Fibroblast of pulmonary artery (primary cell): ENCODE results near the gene PCDHB7.
"Not testable (repeated sequence)": the region's sequence is repeated elsewhere in the genome, so short reads cannot be mapped to it uniquely, and the experiment has no call there.

Experiments used
- DNase-seq: peaks from one replicate; pipeline ENCODE4 v3.0.0-alpha.2; 2010; ENCODE audit warnings: low read depth
- H3K4me3 ChIP-seq: replicated peaks from 2 replicates; pipeline ENCODE4 v1.5.1; 2011; ENCODE audit warnings: low read depth, mild to moderate bottlenecking, control low read depth, low read length, moderate library complexity
- TF ChIP-seq, protein P1 (sequence below): IDR thresholded peaks from 2 replicates; pipeline ENCODE4 v1.5.1; 2011; ENCODE audit warnings: mild to moderate bottlenecking, control low read depth, low read length, inconsistent platforms; ENCODE audit errors: missing control alignments

The PCDHB7 gene

DNA sequence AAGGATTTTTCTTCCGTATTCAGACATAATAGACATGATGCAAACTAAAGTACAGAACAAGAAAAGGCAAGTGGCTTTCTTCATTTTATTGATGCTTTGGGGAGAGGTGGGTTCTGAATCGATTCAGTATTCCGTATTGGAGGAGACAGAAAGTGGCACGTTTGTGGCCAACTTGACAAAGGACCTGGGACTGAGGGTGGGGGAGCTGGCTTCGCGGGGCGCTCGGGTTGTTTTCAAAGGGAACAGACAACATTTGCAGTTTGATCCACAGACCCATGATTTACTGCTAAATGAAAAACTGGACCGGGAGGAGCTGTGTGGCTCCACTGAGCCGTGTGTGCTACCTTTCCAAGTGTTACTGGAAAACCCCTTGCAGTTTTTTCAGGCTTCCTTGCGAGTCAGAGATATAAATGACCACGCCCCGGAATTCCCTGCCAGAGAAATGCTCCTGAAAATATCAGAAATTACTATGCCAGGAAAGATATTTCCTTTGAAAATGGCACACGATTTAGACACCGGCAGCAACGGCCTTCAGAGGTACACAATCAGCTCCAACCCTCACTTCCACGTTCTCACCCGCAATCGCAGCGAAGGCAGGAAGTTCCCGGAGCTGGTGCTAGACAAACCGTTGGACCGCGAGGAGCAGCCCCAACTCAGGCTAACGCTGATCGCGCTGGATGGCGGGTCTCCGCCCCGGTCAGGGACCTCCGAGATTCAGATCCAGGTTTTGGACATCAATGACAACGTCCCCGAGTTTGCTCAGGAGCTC, 22.0 kb upstream of the PCDHB7 start:
- H3K4me3 ChIP-seq = no peak overlapping the region
- TF ChIP-seq, protein P1, sequence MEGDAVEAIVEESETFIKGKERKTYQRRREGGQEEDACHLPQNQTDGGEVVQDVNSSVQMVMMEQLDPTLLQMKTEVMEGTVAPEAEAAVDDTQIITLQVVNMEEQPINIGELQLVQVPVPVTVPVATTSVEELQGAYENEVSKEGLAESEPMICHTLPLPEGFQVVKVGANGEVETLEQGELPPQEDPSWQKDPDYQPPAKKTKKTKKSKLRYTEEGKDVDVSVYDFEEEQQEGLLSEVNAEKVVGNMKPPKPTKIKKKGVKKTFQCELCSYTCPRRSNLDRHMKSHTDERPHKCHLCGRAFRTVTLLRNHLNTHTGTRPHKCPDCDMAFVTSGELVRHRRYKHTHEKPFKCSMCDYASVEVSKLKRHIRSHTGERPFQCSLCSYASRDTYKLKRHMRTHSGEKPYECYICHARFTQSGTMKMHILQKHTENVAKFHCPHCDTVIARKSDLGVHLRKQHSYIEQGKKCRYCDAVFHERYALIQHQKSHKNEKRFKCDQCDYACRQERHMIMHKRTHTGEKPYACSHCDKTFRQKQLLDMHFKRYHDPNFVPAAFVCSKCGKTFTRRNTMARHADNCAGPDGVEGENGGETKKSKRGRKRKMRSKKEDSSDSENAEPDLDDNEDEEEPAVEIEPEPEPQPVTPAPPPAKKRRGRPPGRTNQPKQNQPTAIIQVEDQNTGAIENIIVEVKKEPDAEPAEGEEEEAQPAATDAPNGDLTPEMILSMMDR = no peak
- no peak for DNase-seq

GRCh38 chr5:141150993-141151325, 21.5 kb upstream of the PCDHB7 start:
- TF ChIP-seq, protein P1 = no peak
- no peak overlapping the region for H3K4me3 ChIP-seq
- DNase-seq = no peak

GRCh38 chr5:141151632-141152031, 20.8 kb upstream of the PCDHB7 start:
- not testable (repeated sequence) for H3K4me3 ChIP-seq, DNase-seq

- not testable (repeated sequence) for H3K4me3 ChIP-seq, DNase-seq
Observed at GRCh38 chr5:141152096-141152495, 20.3 kb upstream of the PCDHB7 start.

GRCh38 chr5:141155540-141156374, 16.7 kb upstream of the PCDHB7 start:
- TF ChIP-seq, protein P1 = no peak
- no peak for DNase-seq
- no peak overlapping the region for H3K4me3 ChIP-seq

DNA sequence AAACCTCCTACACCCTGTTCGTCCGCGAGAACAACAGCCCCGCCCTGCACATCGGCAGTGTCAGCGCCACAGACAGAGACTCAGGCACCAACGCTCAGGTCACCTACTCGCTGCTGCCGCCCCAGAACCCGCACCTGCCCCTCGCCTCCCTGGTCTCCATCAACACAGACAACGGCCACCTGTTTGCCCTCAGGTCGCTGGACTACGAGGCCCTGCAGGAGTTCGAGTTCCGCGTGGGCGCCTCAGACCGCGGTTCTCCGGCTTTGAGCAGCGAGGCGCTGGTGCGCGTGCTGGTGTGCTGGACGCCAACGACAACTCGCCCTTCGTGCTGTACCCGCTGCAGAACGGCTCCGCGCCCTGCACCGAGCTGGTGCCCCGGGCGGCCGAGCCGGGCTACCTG, 15.1 kb upstream of the PCDHB7 start:
- not testable (repeated sequence) for DNase-seq, H3K4me3 ChIP-seq

DNA sequence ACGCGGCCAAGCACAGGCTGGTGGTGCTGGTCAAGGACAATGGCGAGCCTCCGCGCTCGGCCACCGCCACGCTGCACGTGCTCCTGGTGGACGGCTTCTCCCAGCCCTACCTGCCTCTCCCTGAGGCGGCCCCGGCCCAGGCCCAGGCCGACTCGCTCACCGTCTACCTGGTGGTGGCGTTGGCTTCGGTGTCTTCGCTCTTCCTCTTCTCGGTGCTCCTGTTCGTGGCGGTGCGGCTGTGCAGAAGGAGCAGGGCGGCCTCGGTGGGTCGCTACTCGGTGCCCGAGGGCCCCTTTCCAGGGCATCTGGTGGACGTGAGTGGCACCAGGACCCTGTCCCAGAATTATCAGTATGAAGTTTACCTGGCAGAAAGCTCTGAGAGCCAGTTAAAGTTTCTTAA, 14.5 kb upstream of the PCDHB7 start:
- H3K4me3 ChIP-seq, DNase-seq: not testable (repeated sequence)

- H3K4me3 ChIP-seq = not testable (repeated sequence)
Observed at GRCh38 chr5:141174291-141175104, 2.1 kb downstream of the PCDHB7 start.

GRCh38 chr5:141175933-141176332, 3.5 kb downstream of the PCDHB7 start:
- no peak for DNase-seq
- no peak overlapping the region for H3K4me3 ChIP-seq
- TF ChIP-seq, protein P1 = no peak

More at GRCh38 chr5:141174291-141175104, 2.1 kb downstream of the PCDHB7 start:
- DNase-seq = not testable (repeated sequence)

DNA sequence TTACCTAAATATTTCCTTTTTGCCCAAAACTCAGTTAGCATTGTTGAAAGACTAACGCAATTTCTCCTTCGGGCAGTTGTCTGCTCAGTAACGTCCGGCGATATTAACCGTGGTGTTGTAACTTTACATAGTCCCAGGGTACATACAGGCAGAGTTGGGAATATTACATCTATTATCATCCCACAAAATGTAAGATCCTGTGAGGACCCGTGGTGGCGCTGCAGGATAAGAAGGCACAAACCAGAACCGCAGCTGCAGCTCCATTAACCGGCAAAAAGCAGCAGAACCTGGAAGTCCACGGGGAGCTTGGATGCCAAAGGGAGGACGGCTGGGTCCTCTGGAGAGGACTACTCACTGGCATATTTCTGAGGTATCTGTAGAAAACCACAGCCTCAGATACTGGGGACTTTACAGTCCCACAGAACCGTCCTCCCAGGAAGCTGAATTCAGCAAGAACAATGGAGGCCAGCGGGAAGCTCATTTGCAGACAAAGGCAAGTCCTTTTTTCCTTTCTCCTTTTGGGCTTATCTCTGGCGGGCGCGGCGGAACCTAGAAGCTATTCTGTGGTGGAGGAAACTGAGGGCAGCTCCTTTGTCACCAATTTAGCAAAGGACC, 5.2 kb downstream of the PCDHB7 start, which contains the start of gene PCDHB8:
Gene PCDHB8, plus strand, starts transcription at position 214 of the 615 bp plus-strand sequence. Its CDS starts 245 bp downstream, at position 459.
- not testable (repeated sequence) for DNase-seq, H3K4me3 ChIP-seq

GRCh38 chr5:141179371-141179770, 6.9 kb downstream of the PCDHB7 start:
- H3K4me3 ChIP-seq, DNase-seq: not testable (repeated sequence)

DNA sequence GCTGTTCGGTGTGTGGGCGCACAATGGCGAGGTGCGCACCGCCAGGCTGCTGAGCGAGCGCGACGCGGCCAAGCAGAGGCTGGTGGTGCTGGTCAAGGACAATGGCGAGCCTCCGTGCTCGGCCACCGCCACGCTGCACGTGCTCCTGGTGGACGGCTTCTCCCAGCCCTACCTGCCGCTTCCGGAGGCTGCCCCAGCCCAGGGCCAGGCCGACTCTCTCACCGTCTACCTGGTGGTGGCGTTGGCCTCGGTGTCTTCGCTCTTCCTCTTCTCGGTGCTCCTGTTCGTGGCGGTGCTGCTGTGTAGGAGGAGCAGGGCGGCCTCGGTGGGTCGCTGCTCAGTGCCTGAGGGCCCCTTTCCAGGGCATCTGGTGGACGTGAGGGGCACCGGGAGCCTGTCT, 7.4 kb downstream of the PCDHB7 start:
- DNase-seq, H3K4me3 ChIP-seq: not testable (repeated sequence)
